H9 (cell line): ENCODE data around the gene SIGLEC12. TPM values are rescaled to one million over a fixed set of nuclear protein-coding genes. Genes with fewer than 3 reads are reported as not detected.
"Not testable (repeated sequence)": the region's sequence is repeated elsewhere in the genome, so short reads cannot be mapped to it uniquely, and the experiment has no call there.

Source experiments
- DNase-seq: peaks from one replicate; pipeline ENCODE4 v3.0.0-alpha.2; 2017
- H2AFZ ChIP-seq: one replicate; pipeline ENCODE4 v1.6.1; 2013; ENCODE audit warnings: mild to moderate bottlenecking, low read length, control low read depth, moderate library complexity
- H2AK5ac ChIP-seq: 2 replicates; pipeline ENCODE4 v1.6.1; 2013; ENCODE audit warnings: low read length, control low read depth, mixed read lengths; ENCODE audit not compliant: insufficient read length
- H2BK120ac ChIP-seq: one replicate; pipeline ENCODE4 v1.6.1; 2013; ENCODE audit warnings: low read depth, mild to moderate bottlenecking, low read length, control low read depth, inconsistent platforms; ENCODE audit not compliant: poor library complexity, severe bottlenecking
- H2BK12ac ChIP-seq: 2 replicates; pipeline ENCODE4 v1.6.1; 2013; ENCODE audit warnings: low read length, control low read depth, mixed read lengths, low read depth; ENCODE audit not compliant: insufficient read length
- H2BK15ac ChIP-seq: 2 replicates; pipeline ENCODE4 v1.6.1; 2013; ENCODE audit warnings: low read depth, low read length, control low read depth
- H2BK20ac ChIP-seq: one replicate; pipeline ENCODE4 v1.6.1; 2013; ENCODE audit warnings: low read depth, mild to moderate bottlenecking, low read length, control low read depth, inconsistent platforms; ENCODE audit not compliant: poor library complexity, severe bottlenecking
- H2BK5ac ChIP-seq: 2 replicates; pipeline ENCODE4 v1.6.1; 2013; ENCODE audit warnings: low read length, control low read depth, mixed read lengths; ENCODE audit not compliant: insufficient read length
- H3K14ac ChIP-seq: 2 replicates; pipeline ENCODE4 v1.6.1; 2013; ENCODE audit warnings: low read length, control low read depth; ENCODE audit not compliant: insufficient read depth
- H3K18ac ChIP-seq: 2 replicates; pipeline ENCODE4 v1.6.1; 2013; ENCODE audit warnings: low read depth, mild to moderate bottlenecking, mixed read lengths, low read length, control low read depth; ENCODE audit not compliant: insufficient read length
- H3K23ac ChIP-seq: 2 replicates; pipeline ENCODE4 v1.6.1; 2013; ENCODE audit warnings: low read length, control low read depth, mixed read lengths, low read depth; ENCODE audit not compliant: insufficient read length
- H3K23me2 ChIP-seq: 2 replicates; pipeline ENCODE4 v1.6.1; 2013; ENCODE audit warnings: low read depth, mild to moderate bottlenecking, mixed read lengths, low read length, control low read depth; ENCODE audit not compliant: insufficient read length, poor library complexity, severe bottlenecking
- H3K27ac ChIP-seq: 2 replicates; pipeline ENCODE4 v1.5.1; 2013; ENCODE audit warnings: low read length, control low read depth, mixed read lengths, low read depth; ENCODE audit not compliant: insufficient read length
- H3K27me3 ChIP-seq: 2 replicates; pipeline ENCODE4 v1.6.1; 2013; ENCODE audit warnings: low read length, control low read depth, inconsistent platforms; ENCODE audit not compliant: insufficient read depth
- H3K4ac ChIP-seq: 2 replicates; pipeline ENCODE4 v1.6.1; 2013; ENCODE audit warnings: low read depth, mild to moderate bottlenecking, control low read depth, inconsistent platforms, low read length, moderate library complexity
- H3K4me1 ChIP-seq: 2 replicates; pipeline ENCODE4 v1.6.1; 2013; ENCODE audit warnings: low read length, control low read depth, inconsistent platforms; ENCODE audit not compliant: insufficient read depth
- H3K4me2 ChIP-seq: 2 replicates; pipeline ENCODE4 v1.6.1; 2013; ENCODE audit warnings: low read length, control low read depth, mixed read lengths; ENCODE audit not compliant: insufficient read length, insufficient read depth
- H3K56ac ChIP-seq: 2 replicates; pipeline ENCODE4 v1.6.1; 2013; ENCODE audit warnings: low read depth, mild to moderate bottlenecking, mixed read lengths, low read length, control low read depth; ENCODE audit not compliant: insufficient read length
- H3K79me1 ChIP-seq: 2 replicates; pipeline ENCODE4 v1.6.1; 2013; ENCODE audit warnings: low read depth, mild to moderate bottlenecking, moderate library complexity, low read length, control low read depth, inconsistent platforms; ENCODE audit not compliant: insufficient read depth, poor library complexity, severe bottlenecking
- H3K79me2 ChIP-seq: 2 replicates; pipeline ENCODE4 v1.6.1; 2013; ENCODE audit warnings: low read length, control low read depth, inconsistent platforms; ENCODE audit not compliant: insufficient read depth
- H3K9ac ChIP-seq: 2 replicates; pipeline ENCODE4 v1.6.1; 2013; ENCODE audit warnings: low read length, control low read depth, mixed read lengths; ENCODE audit not compliant: insufficient read length; ENCODE audit errors: extremely low read depth
- H3K9me3 ChIP-seq: one replicate; pipeline ENCODE4 v1.6.1; 2013; ENCODE audit warnings: low read depth, low read length, inconsistent platforms; ENCODE audit not compliant: control insufficient read depth
- H3T11ph ChIP-seq: one replicate; pipeline ENCODE4 v1.6.1; 2013; ENCODE audit warnings: mild to moderate bottlenecking, low read length, control low read depth, inconsistent platforms
- H4K20me1 ChIP-seq: one replicate; pipeline ENCODE4 v1.6.1; 2013; ENCODE audit not compliant: control insufficient read depth, insufficient read length, insufficient read depth
- H4K5ac ChIP-seq: 2 replicates; pipeline ENCODE4 v1.6.1; 2013; ENCODE audit warnings: low read depth, mild to moderate bottlenecking, mixed read lengths, low read length, control low read depth; ENCODE audit not compliant: insufficient read length
- H4K8ac ChIP-seq: replicated peaks from 2 replicates; pipeline ENCODE4 v1.6.1; 2013; ENCODE audit warnings: low read length, control low read depth, mixed read lengths, low read depth; ENCODE audit not compliant: insufficient read length
- H4K91ac ChIP-seq: 2 replicates; pipeline ENCODE4 v1.6.1; 2013; ENCODE audit warnings: low read depth, mild to moderate bottlenecking, moderate library complexity, mixed read lengths, low read length, control low read depth; ENCODE audit not compliant: insufficient read length
- H3K27ac Mint-ChIP-seq, 3 experiments: 2 replicates in 2 of 3; 3 replicates in 1 of 3; pipeline ENCODE4 v1.8.0; 2020 to 2021; ENCODE audit warnings: mixed read lengths in 3 of 3, mild to moderate bottlenecking in 1 of 3, moderate library complexity in 1 of 3
- H3K27me3 Mint-ChIP-seq: 2 replicates; pipeline ENCODE4 v1.8.0; 2021; ENCODE audit warnings: low read depth, mild to moderate bottlenecking, moderate library complexity, mixed read lengths
- H3K36me3 Mint-ChIP-seq, 3 experiments: 2 replicates in 2 of 3; 3 replicates in 1 of 3; pipeline ENCODE4 v1.8.0; 2020 to 2021; ENCODE audit warnings: low read depth in 3 of 3, mixed read lengths in 3 of 3; ENCODE audit not compliant: insufficient read depth in 1 of 3
- H3K4me1 Mint-ChIP-seq, 2 experiments: 2 replicates each; pipeline ENCODE4 v1.8.0; 2020; ENCODE audit warnings: mixed read lengths in 2 of 2
- H3K4me3 Mint-ChIP-seq, 2 experiments: 2 replicates in 1 of 2; 3 replicates in 1 of 2; pipeline ENCODE4 v1.8.0; 2020 to 2021; ENCODE audit warnings: mild to moderate bottlenecking in 2 of 2, mixed read lengths in 2 of 2, moderate library complexity in 1 of 2
- H3K9me3 Mint-ChIP-seq, 2 experiments: 2 replicates in 1 of 2; 3 replicates in 1 of 2; pipeline ENCODE4 v1.8.0; 2020; ENCODE audit warnings: mild to moderate bottlenecking in 2 of 2, mixed read lengths in 2 of 2, moderate library complexity in 1 of 2
- WGBS: extraction: QIAGEN DNeasy Blood & Tissue Kit; methylation state at CpG from one replicate; pipeline ENCODE4 v1.1.7; 2013; ENCODE audit warnings: missing lambda C conversion rate, low lambda C conversion rate, mixed read lengths; ENCODE audit not compliant: insufficient read length; ENCODE audit errors: extremely low coverage; 5-methylcytosine and 5-hydroxymethylcytosine counted together
- total RNA-seq: library from RNA; stranded (reverse); gene quantifications from 2 replicates; pipeline ENCODE4 v1.2.1, GENCODE V29; 2021
- TF ChIP-seq, protein P1 (sequence below): fragments of 200-600 bp; sonication (generic); conservative IDR thresholded peaks from 3 replicates; pipeline ENCODE4 v1.8.0; 2021; ENCODE audit warnings: antibody characterized with exemption, mild to moderate bottlenecking

The SIGLEC12 gene
- total RNA-seq, 1 experiment from 2014 or later = not detected

DNA sequence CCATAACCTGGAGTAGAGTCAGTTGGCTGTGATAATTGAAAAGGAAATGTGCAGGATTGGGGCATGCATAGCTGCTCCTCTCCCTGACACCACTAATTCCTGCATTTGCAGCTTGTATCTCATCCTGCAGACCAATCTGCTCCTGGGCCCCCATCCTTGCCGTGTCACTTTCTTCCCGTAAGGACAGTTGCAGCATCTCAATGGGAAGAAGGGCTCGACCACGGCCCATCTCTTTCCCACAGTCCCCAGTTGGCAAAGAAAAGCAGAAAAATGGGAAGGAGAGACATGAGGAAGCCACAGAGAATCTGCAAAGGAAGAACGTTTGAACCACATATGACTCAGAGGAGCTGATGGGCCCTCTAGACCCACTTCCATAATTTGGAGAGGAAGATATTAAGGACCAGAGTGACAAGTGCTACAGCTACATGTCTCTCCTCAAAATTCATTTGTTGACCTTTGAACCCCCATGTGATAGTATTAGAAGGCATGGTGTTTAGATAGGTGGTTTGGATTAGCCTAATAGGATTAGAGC is 1.8 kb upstream of the SIGLEC12 start:
- H3K23me2 ChIP-seq = no peaks in the 10 kb centered on the region
- no peak overlapping the region for H2AK5ac ChIP-seq
- DNase-seq = no peak
- no peaks in the 10 kb centered on the region for H3K79me1 ChIP-seq
- no peak overlapping the region for H2BK20ac ChIP-seq
- H4K5ac ChIP-seq = no peak overlapping the region
- peaks cover 67 to 94% of the 10 kb centered on the region in 2 experiments for H3K9me3 Mint-ChIP-seq
- no peak overlapping the region for H4K91ac ChIP-seq
- peaks cover 18% of the 10 kb centered on the region for H3K27me3 Mint-ChIP-seq
- H3K27ac ChIP-seq = no peak overlapping the region
- no peaks in the 10 kb centered on the region for H3K4me1 ChIP-seq
- no CpG with 5 or more reads among the region's 5 CpGs for WGBS
- no peak overlapping the region for H4K8ac ChIP-seq
- no peak overlapping the region for H3K56ac ChIP-seq
- no peak overlapping the region for H2BK12ac ChIP-seq
- H3K4me3 Mint-ChIP-seq = no peak overlapping the region; a peak in 1 of 5 replicates
- no peak overlapping the region for H2BK120ac ChIP-seq
- H4K20me1 ChIP-seq = no peaks in the 10 kb centered on the region
- no peak overlapping the region for H2BK15ac ChIP-seq
- H3K4me2 ChIP-seq = no peak overlapping the region
- no peaks in the 10 kb centered on the region for H3K27me3 ChIP-seq
- H3K23ac ChIP-seq = no peak overlapping the region
- no peaks in the 10 kb centered on the region for H3K9me3 ChIP-seq
- no peak overlapping the region for H2BK5ac ChIP-seq
- TF ChIP-seq, protein P1, sequence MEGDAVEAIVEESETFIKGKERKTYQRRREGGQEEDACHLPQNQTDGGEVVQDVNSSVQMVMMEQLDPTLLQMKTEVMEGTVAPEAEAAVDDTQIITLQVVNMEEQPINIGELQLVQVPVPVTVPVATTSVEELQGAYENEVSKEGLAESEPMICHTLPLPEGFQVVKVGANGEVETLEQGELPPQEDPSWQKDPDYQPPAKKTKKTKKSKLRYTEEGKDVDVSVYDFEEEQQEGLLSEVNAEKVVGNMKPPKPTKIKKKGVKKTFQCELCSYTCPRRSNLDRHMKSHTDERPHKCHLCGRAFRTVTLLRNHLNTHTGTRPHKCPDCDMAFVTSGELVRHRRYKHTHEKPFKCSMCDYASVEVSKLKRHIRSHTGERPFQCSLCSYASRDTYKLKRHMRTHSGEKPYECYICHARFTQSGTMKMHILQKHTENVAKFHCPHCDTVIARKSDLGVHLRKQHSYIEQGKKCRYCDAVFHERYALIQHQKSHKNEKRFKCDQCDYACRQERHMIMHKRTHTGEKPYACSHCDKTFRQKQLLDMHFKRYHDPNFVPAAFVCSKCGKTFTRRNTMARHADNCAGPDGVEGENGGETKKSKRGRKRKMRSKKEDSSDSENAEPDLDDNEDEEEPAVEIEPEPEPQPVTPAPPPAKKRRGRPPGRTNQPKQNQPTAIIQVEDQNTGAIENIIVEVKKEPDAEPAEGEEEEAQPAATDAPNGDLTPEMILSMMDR = no peak
- no peak overlapping the region for H2AFZ ChIP-seq
- H3K4ac ChIP-seq = no peak overlapping the region
- H3K9ac ChIP-seq = no peak overlapping the region
- H3K18ac ChIP-seq = no peak overlapping the region
- H3K14ac ChIP-seq = no peak overlapping the region
- H3K36me3 Mint-ChIP-seq = peaks cover 0 to 6% (median 2%) of the 10 kb centered on the region in 3 experiments; a peak in 1 of 7 replicates
- no peaks in the 10 kb centered on the region for H3K4me1 Mint-ChIP-seq
- H3T11ph ChIP-seq = no peak overlapping the region
- H3K79me2 ChIP-seq = no peaks in the 10 kb centered on the region
- no peak overlapping the region for H3K27ac Mint-ChIP-seq

DNA sequence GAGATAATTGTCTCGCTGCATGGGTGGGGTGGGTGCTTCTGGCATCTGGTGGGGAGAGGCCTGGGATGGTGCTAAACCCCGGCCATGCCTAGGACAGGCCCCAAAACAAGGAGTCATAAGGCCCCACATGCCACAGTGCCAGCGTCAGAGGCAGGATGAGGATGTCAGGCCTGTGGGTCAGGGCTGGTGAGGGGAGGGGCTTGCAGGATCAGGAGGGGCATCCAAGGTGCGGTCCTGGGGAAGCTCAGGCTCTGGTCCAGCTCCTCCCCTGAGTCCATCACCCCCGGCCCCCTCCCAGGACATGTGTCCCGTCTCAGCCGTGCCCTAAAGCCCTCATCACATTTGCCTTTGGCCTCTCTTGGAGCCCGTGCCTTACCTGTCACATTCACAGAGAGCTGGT is 669 bp downstream of the SIGLEC12 start:
- not testable (repeated sequence) for H4K8ac ChIP-seq, H3K4me1 Mint-ChIP-seq, H2AFZ ChIP-seq, H2BK20ac ChIP-seq, H4K91ac ChIP-seq, H3K14ac ChIP-seq, H3K4me2 ChIP-seq, H3K79me1 ChIP-seq, H3K18ac ChIP-seq, H2BK12ac ChIP-seq, H3K27me3 ChIP-seq, H3K27ac Mint-ChIP-seq, H2BK5ac ChIP-seq, H3K36me3 Mint-ChIP-seq, H2BK120ac ChIP-seq, H3K4me1 ChIP-seq, H3K4ac ChIP-seq, H3K23me2 ChIP-seq, H2AK5ac ChIP-seq, H3K56ac ChIP-seq, DNase-seq, H2BK15ac ChIP-seq, H3K4me3 Mint-ChIP-seq, H3T11ph ChIP-seq, H4K20me1 ChIP-seq, H3K9me3 ChIP-seq, H3K27ac ChIP-seq, H4K5ac ChIP-seq, H3K79me2 ChIP-seq, H3K9ac ChIP-seq, H3K23ac ChIP-seq
- Mint-ChIP-seq H3K27me3 (peaks cover 26% of the 10 kb centered on the region), H3K9me3 (peaks cover 66 to 96% of the 10 kb centered on the region in 2 experiments)
- WGBS = no CpG with 5 or more reads among the region's 8 CpGs
